Esophagus muscularis mucosa (tissue), 3 donors: ENCODE results near the gene TMEM86A.

ENCODE experiments used
- CTCF ChIP-seq, 3 experiments: fragments of 200-600 bp in 2 of 3; fragments of 450-650 bp in 1 of 3; sonication (generic) in 2 of 3; IDR thresholded peaks; one replicate each; pipeline ENCODE4 v1.5.1; 2017 to 2019; ENCODE audit warnings: antibody characterized with exemption in 3 of 3, mild to moderate bottlenecking in 2 of 3, moderate library complexity in 1 of 3
- POLR2AphosphoS5 ChIP-seq, 2 donors: sonication (generic); formaldehyde crosslinking; IDR thresholded peaks; one replicate each; pipeline ENCODE4 v1.6.1; 2017; ENCODE audit warnings: antibody characterized with exemption in 2 of 2

DNA sequence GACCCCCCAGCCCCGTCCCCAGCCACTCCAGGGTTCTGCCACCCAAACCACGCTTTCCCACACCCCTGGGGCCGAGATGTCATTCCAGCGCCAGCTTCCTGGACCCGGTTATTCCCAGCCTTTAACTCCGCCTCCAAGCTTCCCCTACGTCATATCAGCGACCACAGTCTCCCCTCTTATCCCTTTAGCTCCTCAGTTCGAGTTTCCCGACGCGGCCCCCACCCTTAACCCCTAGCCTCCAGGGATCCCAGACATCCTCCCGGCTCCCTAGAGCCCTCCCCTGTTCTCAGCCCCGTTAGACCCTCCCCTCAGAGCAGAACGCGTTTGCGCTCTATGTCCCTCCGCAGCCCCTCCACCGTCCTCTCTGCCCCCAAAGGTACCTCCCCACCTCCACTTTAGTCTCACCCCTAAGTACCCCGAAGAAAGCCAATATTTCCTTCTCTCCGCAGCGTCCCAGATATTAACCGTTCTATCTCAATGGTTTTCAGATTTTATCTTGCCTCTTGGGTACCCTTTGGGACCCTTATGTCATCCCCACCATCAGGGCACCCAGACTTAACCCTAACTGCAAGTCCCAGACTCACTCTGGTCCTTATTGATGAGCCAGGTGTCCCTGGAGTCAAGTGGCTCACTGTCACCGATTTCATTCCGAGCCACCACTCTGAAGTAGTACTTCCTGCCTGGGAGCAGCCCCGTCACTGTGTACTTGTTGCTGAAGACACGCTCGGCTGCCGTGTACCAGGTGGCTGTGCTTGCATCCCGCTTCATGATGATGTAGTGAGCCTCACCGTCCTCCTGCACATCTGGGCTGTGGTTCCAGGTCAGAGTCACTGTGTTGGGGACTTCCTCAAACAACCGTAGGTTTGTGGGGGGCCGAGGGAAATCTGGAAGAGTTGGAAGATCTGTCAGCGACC, 8.0 kb downstream of the TMEM86A start:
- TF ChIP-seq CTCF (IDR thresholded peaks at IDR 0.05) (no peak), POLR2AphosphoS5 (IDR thresholded peaks at IDR 0.05) (no peak)
